Epithelial cell of proximal tubule (primary cell): ENCODE results near the gene ELMOD1. TPM values are rescaled to one million over a fixed set of nuclear protein-coding genes. Genes with fewer than 3 reads are reported as not detected.

Experiments
- DNase-seq: peaks from one replicate; pipeline ENCODE4 v3.0.0-alpha.2; 2011; ENCODE audit warnings: low read depth
- H3K4me3 ChIP-seq: 2 replicates; pipeline ENCODE4 v1.5.1; 2011; ENCODE audit warnings: low read depth, mild to moderate bottlenecking, low read length
- total RNA-seq: library from RNA; depleted of rRNA; stranded (reverse); fragments of >200 nt; gene quantifications from 2 replicates; pipeline ENCODE4 v1.2.3, GENCODE V29; 2015
- TF ChIP-seq, protein P1 (sequence below): conservative IDR thresholded peaks from 2 replicates; pipeline ENCODE4 v1.5.1; 2012; ENCODE audit warnings: low read depth, mild to moderate bottlenecking, low read length

Gene ELMOD1
- total RNA-seq: 0.07 TPM in 1 of 2 replicates, not detected in the other

DNA sequence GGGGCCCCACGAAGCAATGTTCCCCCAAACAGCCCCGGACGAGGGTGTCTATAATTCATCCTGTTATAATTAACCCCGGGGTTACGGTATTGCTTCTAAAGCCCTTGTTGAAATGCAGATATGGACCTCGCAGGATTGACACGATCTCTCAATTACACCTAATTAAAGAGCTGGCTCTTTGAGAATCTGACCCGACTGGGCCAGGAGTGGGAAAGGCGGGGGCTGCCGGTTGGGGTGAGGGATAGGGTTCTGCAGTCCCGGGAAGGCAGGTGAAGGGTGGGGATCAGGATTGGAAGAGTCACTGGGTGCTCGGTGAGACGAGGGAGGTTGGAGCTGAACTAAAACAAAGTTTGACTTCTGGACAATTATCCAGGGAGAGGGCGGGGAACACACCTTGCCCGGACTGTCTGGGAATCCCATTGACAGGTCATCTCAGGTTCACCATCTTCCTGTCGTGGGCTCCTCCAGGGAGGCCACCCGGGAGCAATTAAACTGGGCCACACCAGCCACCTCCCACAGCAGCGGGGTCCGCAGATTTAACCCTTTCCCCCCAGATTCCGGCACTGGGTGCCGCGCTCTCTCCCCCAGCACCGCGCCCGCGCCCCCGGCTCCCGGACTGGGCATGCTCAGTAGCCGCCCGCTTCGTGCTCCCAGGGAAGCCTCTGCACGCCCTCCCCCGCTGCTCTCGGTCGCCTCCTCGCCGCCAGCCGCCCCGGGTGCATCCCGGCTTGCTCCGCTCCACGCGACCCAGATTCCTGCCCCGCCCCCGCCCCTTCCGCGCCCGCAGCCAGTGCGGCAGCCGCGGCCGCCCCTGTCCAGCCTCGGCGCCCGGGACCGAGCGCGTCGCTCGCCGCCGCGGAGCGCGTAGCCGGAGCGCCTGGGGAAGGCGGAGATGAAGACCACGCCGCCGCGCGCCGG is at the start of gene ELMOD1:
Gene ELMOD1 (plus strand): TSS at position 688 of the 918 bp plus-strand sequence. CDS start 27,043 bp downstream, outside the sequence.
- DNase-seq: no peak
- H3K4me3 ChIP-seq: peak within 1 kb of the TSS; percentile 67
- TF ChIP-seq, protein P1, sequence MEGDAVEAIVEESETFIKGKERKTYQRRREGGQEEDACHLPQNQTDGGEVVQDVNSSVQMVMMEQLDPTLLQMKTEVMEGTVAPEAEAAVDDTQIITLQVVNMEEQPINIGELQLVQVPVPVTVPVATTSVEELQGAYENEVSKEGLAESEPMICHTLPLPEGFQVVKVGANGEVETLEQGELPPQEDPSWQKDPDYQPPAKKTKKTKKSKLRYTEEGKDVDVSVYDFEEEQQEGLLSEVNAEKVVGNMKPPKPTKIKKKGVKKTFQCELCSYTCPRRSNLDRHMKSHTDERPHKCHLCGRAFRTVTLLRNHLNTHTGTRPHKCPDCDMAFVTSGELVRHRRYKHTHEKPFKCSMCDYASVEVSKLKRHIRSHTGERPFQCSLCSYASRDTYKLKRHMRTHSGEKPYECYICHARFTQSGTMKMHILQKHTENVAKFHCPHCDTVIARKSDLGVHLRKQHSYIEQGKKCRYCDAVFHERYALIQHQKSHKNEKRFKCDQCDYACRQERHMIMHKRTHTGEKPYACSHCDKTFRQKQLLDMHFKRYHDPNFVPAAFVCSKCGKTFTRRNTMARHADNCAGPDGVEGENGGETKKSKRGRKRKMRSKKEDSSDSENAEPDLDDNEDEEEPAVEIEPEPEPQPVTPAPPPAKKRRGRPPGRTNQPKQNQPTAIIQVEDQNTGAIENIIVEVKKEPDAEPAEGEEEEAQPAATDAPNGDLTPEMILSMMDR: no peak

DNA sequence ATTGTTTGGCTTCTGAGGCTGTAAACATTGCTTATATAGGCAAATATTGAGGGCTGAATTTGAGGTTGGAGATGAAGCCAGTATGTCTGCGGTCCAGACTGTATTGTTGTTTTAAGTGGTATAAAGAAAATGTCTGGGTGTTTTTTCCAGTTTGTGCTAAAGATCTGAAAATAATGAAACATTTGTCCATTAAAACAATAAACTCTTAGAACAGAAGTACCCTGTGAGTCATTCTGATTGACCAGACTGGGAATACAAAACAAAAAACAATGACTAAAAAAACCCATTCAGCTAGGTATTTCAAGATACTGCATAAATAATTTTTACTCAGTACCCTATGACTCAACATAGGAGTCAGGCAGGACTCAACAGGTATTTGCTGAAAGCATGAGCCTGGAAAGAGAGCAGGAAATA is 45.8 kb upstream of the ELMOD1 start:
- TF ChIP-seq, protein P1: no peak
- peak; percentile 52 for DNase-seq
- H3K4me3 ChIP-seq: no peak overlapping the region

DNA sequence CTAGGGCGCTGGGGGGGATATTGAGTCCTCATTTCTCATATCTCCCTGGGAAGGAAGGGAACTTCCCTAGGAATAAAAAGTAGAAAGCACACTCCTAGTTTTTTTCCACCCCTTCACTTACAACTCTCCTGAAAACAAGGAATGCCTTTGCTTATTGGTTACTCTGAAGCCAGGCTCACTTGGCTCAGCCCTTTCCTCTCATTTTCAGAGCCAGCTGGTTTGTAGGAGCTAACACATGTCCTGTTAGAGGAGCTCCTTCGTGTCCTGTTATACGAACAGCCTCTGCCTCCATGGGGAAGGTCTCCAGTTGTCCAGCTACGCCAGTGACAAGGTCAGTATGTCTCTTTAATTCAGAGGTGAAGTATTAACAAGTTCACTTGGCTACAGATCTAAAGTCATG is 43.0 kb upstream of the ELMOD1 start:
- TF ChIP-seq, protein P1: no peak
- H3K4me3 ChIP-seq: no peak overlapping the region
- DNase-seq: no peak

DNA sequence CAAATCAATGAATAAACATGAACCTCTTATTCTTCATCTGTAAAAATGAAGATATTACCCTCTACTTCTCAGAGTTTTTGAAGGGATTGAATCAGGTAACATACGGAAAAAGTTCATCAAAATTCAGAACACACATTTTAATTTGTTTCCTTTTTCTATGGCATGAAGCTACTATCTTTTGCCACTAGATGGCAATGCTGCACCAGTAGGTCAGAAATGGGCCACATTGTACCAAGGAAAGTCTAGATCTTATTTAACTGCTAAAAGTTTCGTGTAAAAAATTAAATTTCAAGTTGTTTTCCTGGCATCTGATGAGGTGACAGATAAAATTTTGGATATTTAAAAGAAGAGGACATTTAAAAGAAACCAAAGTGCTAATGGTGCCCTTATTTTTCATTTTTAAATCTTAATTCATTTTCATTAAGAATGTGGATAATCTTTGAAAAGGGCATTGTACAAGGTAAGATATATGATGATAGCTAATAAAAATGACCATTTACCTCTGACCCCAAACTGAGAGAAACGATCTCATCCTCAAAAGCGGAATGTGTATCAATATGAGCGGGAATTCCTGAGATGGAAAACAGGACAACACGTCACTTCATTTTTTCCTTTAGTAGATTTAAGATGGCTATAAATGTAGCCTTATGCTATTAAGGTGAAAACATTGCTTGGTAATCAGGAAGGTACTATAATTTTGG is 41.5 kb upstream of the ELMOD1 start:
- H3K4me3 ChIP-seq: no peak overlapping the region
- DNase-seq: no peak
- TF ChIP-seq, protein P1: peak; percentile 90

DNA sequence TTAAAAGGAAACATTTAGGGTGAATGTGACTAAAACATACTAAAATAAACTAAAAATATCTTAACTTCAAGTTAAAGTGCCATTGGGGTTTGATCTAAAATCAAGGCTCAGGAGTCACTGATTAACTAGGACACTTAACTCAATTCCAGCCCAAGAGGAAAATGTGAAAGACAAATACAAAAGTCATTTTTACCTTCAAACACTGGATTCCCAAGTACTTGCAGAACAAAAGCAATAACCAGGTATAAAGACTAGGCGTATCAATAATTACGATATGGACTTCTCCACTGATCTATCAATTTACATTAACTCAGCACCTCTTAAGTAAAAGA is 41.0 kb upstream of the ELMOD1 start:
- TF ChIP-seq, protein P1: no peak
- no peak overlapping the region for H3K4me3 ChIP-seq
- DNase-seq: no peak

DNA sequence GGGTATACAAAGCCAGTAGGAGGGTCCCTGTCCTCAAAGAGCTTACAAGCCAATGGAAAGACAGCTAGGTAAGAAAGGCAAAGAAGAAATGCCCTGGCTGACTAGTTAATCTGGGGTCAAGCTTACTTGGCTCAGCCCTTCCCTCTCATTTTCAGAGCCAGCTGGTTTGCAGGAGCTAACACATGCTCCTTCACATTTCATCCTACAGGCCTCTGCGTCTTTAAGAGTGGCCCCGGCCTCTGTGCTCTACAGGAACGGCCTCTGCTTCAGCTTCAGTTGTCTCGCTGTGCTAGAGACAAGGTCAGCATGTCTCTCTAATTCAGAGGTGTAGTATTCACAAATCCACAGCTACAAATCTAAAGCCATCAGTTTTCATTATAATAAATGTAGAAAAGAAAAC is 40.6 kb upstream of the ELMOD1 start:
- no peak for DNase-seq
- H3K4me3 ChIP-seq: no peak overlapping the region
- TF ChIP-seq, protein P1: no peak
